ENCODE measurements around the gene IGF2. TPM values are rescaled to one million over a fixed set of nuclear protein-coding genes. Genes with fewer than 3 reads are reported as not detected.

The IGF2 gene
- total and polyA plus RNA-seq, 10 of the 15 experiments (the other 5 are each of a cell fraction or from before 2014, with no cell fraction given) = 0.41 TPM; not detected in 9

- TF ChIP-seq DPF2 (IDR thresholded peaks at IDR 0.05) (no peak), PBX3 (IDR thresholded peaks at IDR 0.05; ENCODE audit: insufficient replicate concordance, low read depth, low read length) (no peak), HCFC1 (IDR thresholded peaks at IDR 0.05; ENCODE audit: low read length) (no peak)
- TF ChIP-seq, protein P1, sequence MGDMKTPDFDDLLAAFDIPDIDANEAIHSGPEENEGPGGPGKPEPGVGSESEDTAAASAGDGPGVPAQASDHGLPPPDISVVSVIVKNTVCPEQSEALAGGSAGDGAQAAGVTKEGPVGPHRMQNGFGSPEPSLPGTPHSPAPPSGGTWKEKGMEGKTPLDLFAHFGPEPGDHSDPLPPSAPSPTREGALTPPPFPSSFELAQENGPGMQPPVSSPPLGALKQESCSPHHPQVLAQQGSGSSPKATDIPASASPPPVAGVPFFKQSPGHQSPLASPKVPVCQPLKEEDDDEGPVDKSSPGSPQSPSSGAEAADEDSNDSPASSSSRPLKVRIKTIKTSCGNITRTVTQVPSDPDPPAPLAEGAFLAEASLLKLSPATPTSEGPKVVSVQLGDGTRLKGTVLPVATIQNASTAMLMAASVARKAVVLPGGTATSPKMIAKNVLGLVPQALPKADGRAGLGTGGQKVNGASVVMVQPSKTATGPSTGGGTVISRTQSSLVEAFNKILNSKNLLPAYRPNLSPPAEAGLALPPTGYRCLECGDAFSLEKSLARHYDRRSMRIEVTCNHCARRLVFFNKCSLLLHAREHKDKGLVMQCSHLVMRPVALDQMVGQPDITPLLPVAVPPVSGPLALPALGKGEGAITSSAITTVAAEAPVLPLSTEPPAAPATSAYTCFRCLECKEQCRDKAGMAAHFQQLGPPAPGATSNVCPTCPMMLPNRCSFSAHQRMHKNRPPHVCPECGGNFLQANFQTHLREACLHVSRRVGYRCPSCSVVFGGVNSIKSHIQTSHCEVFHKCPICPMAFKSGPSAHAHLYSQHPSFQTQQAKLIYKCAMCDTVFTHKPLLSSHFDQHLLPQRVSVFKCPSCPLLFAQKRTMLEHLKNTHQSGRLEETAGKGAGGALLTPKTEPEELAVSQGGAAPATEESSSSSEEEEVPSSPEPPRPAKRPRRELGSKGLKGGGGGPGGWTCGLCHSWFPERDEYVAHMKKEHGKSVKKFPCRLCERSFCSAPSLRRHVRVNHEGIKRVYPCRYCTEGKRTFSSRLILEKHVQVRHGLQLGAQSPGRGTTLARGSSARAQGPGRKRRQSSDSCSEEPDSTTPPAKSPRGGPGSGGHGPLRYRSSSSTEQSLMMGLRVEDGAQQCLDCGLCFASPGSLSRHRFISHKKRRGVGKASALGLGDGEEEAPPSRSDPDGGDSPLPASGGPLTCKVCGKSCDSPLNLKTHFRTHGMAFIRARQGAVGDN (IDR thresholded peaks at IDR 0.05) = no peak
These were observed 9.4 kb upstream of the IGF2 start (continued) for GRCh38 chr11:2148595-2148994.

- Histone ChIP-seq H3K36me3 (ENCODE audit: control insufficient read depth in 2 of 2, insufficient read depth in 2 of 2, low read length in 1 of 2) (no peaks in the 10 kb centered on the region), H3K4me2 (ENCODE audit: control insufficient read depth, insufficient read depth) (no peak overlapping the region), H2AFZ (ENCODE audit: control insufficient read depth, low read depth, low read length) (no peak overlapping the region), H3K79me2 (ENCODE audit: control insufficient read depth, insufficient read depth, low read length) (no peaks in the 10 kb centered on the region), H3K4me3 (no peak overlapping the region), H3K9ac (ENCODE audit: control insufficient read depth, insufficient read depth, low read length) (no peak overlapping the region), H3K4me1 (ENCODE audit: control insufficient read depth, insufficient read depth, low read length) (no peaks in the 10 kb centered on the region), H4K20me1 (ENCODE audit: control insufficient read depth, insufficient read depth) (no peaks in the 10 kb centered on the region), H3K27ac (ENCODE audit: control insufficient read depth, insufficient read depth) (no peak overlapping the region), H3K27me3 (replicated peaks in 1 of 2; ENCODE audit: control insufficient read depth in 2 of 2, insufficient read depth in 2 of 2, low read length in 1 of 2) (peaks cover 0 to 5% of the 10 kb centered on the region in 2 experiments; a peak in 3 of 4 replicates), H3K9me3 (replicated peaks; ENCODE audit: control insufficient read depth, insufficient read depth, low read length) (no peaks in the 10 kb centered on the region)
- FAIRE-seq (no peak), DNase-seq (ENCODE audit: low read depth, low spot score) (no peak), ATAC-seq (no peak)
- no TSS peak for BruUV-seq (replicated peaks)
- 10% methylated on average over 11 of the region's 11 CpGs for WGBS (ENCODE audit: insufficient coverage, insufficient replicate concordance, low lambda C conversion rate, missing lambda C conversion rate)
- intact Hi-C loops (cut with micrococcal nuclease; ENCODE audit: unreplicated experiment) (no loop called here), in situ Hi-C loops (cut with MboI) (no loop called here)
- ChIA-PET RAD21 (ENCODE audit: unreplicated experiment) (no interaction called here), SMC1A (ENCODE audit: uncharacterized antibody, unreplicated experiment) (no interaction called here), POLR2A (no interaction called here), CTCF (interaction anchor here (1.3 to 7.8 kb wide), 2 partner anchors 110 to 314 kb away, joined by 3 to 180 read pairs; no protein-coding TSS in a partner anchor)
- TF ChIP-seq CHD1 (IDR thresholded peaks at IDR 0.05; ENCODE audit: low read depth, low read length) = no peak
- TF ChIP-seq ZNF274 (IDR thresholded peaks at IDR 0.05; ENCODE audit: insufficient read depth, insufficient read length) = no peak
- TF ChIP-seq ETV6 (conservative IDR thresholded peaks at IDR 0.05 in 1 of 2, IDR thresholded peaks at IDR 0.05 in 1 of 2; ENCODE audit: borderline replicate concordance in 1 of 2, low read depth in 1 of 2) = no peak
- TF ChIP-seq CEBPZ (IDR thresholded peaks at IDR 0.05; ENCODE audit: low read depth, low read length) = no peak
- TF ChIP-seq, protein P1 (IDR thresholded peaks at IDR 0.05) = no peak
These were observed 8.2 kb upstream of the IGF2 start for GRCh38 chr11:2147391-2147790.

All from GM12878 (cell line).